Measurements from ENCODE around the gene COQ5.
"Not testable (repeated sequence)": the region's sequence is repeated elsewhere in the genome, so short reads cannot be mapped to it uniquely, and the experiment has no call there.

Gene COQ5

DNA sequence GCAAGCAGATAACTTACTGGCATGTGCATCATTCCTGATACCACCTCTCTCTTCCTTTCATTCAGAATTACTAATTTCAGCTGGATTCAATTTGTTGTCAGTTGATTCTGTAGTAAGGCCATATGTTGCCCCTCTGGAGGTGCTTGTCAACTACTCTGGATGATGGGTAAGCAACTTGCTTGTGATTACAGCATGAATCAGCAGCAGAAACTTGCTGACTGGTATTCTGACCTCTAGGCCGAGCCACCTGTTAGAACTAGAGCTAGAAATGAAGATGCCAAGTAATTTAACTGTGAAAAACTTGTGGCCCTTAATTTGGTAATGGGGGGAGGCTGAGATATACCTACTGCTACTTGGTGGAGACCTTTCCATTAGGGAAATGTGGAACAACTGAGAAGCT is 10.3 kb upstream of the COQ5 start:
- H3K27me3 ChIP-seq (ENCODE audit: insufficient read depth, low read length), result no peaks in the 10 kb centered on the region
- WGBS, result 91% methylated on average over 1 of the region's 1 CpG
- H3K9me3 ChIP-seq (ENCODE audit: insufficient read depth, low read depth, low read length), result no peaks in the 10 kb centered on the region
- H3K4me1 ChIP-seq (ENCODE audit: insufficient read depth, low read length), result peaks cover 20% of the 10 kb centered on the region
- H3K4me3 ChIP-seq (ENCODE audit: low read length), result no peak overlapping the region
- H3K36me3 ChIP-seq (ENCODE audit: insufficient read depth, low read length), result peaks cover 32% of the 10 kb centered on the region
- no peak overlapping the region for H3K9ac ChIP-seq (ENCODE audit: low read depth, low read length)
- no peak overlapping the region for H3K27ac ChIP-seq (ENCODE audit: low read depth, low read length)

- WGBS, result 75% methylated on average over 6 of the region's 6 CpGs
- Histone ChIP-seq H3K27ac (ENCODE audit: low read depth, low read length) (no peak overlapping the region), H3K4me3 (ENCODE audit: low read length) (no peak overlapping the region), H3K4me1 (ENCODE audit: insufficient read depth, low read length) (peaks cover 20% of the 10 kb centered on the region), H3K9ac (ENCODE audit: low read depth, low read length) (no peak overlapping the region), H3K9me3 (ENCODE audit: insufficient read depth, low read depth, low read length) (no peaks in the 10 kb centered on the region), H3K36me3 (ENCODE audit: insufficient read depth, low read length) (peaks cover 32% of the 10 kb centered on the region), H3K27me3 (ENCODE audit: insufficient read depth, low read length) (no peaks in the 10 kb centered on the region)
Measured at GRCh38 chr12:120538281-120539156, 9.6 kb upstream of the COQ5 start.

DNA sequence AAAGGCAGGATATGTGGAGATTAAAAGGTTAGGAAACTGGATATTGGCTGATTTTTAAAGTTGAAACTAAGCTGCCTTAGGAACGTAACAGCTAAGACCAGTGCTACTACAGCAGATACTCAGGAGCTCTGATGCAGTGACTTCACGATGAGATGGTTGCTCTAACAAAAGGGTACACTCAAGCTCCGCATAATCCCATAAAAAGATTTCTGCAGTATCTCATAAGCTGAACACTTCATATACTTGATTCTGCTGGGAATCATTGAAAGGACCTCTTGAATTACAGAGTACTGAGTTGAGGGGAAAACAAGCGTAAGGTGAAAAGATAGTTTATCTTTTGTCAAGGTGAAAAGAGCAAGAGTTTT is 8.9 kb upstream of the COQ5 start:
- WGBS, result 91% methylated on average over 4 of the region's 4 CpGs
- no peak overlapping the region for H3K27ac ChIP-seq (ENCODE audit: low read depth, low read length)
- peaks cover 27% of the 10 kb centered on the region for H3K36me3 ChIP-seq (ENCODE audit: insufficient read depth, low read length)
- H3K4me1 ChIP-seq (ENCODE audit: insufficient read depth, low read length), result peaks cover 20% of the 10 kb centered on the region
- no peak overlapping the region for H3K4me3 ChIP-seq (ENCODE audit: low read length)
- no peaks in the 10 kb centered on the region for H3K27me3 ChIP-seq (ENCODE audit: insufficient read depth, low read length)
- no peak overlapping the region for H3K9ac ChIP-seq (ENCODE audit: low read depth, low read length)
- H3K9me3 ChIP-seq (ENCODE audit: insufficient read depth, low read depth, low read length), result no peaks in the 10 kb centered on the region

GRCh38 chr12:120536064-120536791 is 7.3 kb upstream of the COQ5 start:
- H3K36me3 ChIP-seq (ENCODE audit: insufficient read depth, low read length), result peaks cover 20% of the 10 kb centered on the region
- H3K27me3 ChIP-seq (ENCODE audit: insufficient read depth, low read length), result no peaks in the 10 kb centered on the region
- H3K9me3 ChIP-seq (ENCODE audit: insufficient read depth, low read depth, low read length), result no peaks in the 10 kb centered on the region
- H3K4me1 ChIP-seq (ENCODE audit: insufficient read depth, low read length), result peaks cover 20% of the 10 kb centered on the region
- peak overlapping the region; percentile 83 for H3K4me3 ChIP-seq (ENCODE audit: low read length)
- no peak overlapping the region for H3K27ac ChIP-seq (ENCODE audit: low read depth, low read length)
- 88% methylated on average over 13 of the region's 13 CpGs for WGBS
- peak overlapping the region; percentile 29; the same call in 1 of the 2 replicates for H3K9ac ChIP-seq (ENCODE audit: low read depth, low read length)

- Histone ChIP-seq H3K27ac (ENCODE audit: low read depth, low read length) (peak overlapping the region; percentile 63), H3K9me3 (ENCODE audit: insufficient read depth, low read depth, low read length) (no peaks in the 10 kb centered on the region), H3K9ac (ENCODE audit: low read depth, low read length) (peak overlapping the region; percentile 83), H3K4me3 (ENCODE audit: low read length) (peak overlapping the region; percentile 83), H3K36me3 (ENCODE audit: insufficient read depth, low read length) (peaks cover 20% of the 10 kb centered on the region), H3K4me1 (ENCODE audit: insufficient read depth, low read length) (peaks cover 21% of the 10 kb centered on the region), H3K27me3 (ENCODE audit: insufficient read depth, low read length) (no peaks in the 10 kb centered on the region)
- 2% methylated on average over 51 of the region's 52 CpGs for WGBS
Measured at GRCh38 chr12:120534703-120535655, 6.0 kb upstream of the COQ5 start.

- Histone ChIP-seq H3K36me3 (ENCODE audit: insufficient read depth, low read length) (peaks cover 16% of the 10 kb centered on the region), H3K9ac (ENCODE audit: low read depth, low read length) (peak within 1 kb of the TSS; percentile 83), H3K4me1 (ENCODE audit: insufficient read depth, low read length) (peaks cover 28% of the 10 kb centered on the region), H3K4me3 (ENCODE audit: low read length) (peak within 1 kb of the TSS; percentile 83), H3K27me3 (ENCODE audit: insufficient read depth, low read length) (no peaks in the 10 kb centered on the region), H3K27ac (ENCODE audit: low read depth, low read length) (peak within 1 kb of the TSS; percentile 63), H3K9me3 (ENCODE audit: insufficient read depth, low read depth, low read length) (no peaks in the 10 kb centered on the region)
- under 1% methylated on average over 43 of the region's 43 CpGs for WGBS
Measured at GRCh38 chr12:120534203-120534702, 5.3 kb upstream of the COQ5 start, which contains the start of gene RNF10. Gene RNF10, plus strand, starts transcription at chr12:120534356. Its CDS starts 456 bp downstream, at chr12:120534812.

- H3K36me3 ChIP-seq (ENCODE audit: insufficient read depth, low read length), result peaks cover 15% of the 10 kb centered on the region
- no peaks in the 10 kb centered on the region for H3K27me3 ChIP-seq (ENCODE audit: insufficient read depth, low read length)
- no peaks in the 10 kb centered on the region for H3K9me3 ChIP-seq (ENCODE audit: insufficient read depth, low read depth, low read length)
- 95% methylated on average over 4 of the region's 4 CpGs for WGBS
- no peak overlapping the region for H3K9ac ChIP-seq (ENCODE audit: low read depth, low read length)
- H3K4me3 ChIP-seq (ENCODE audit: low read length), result no peak overlapping the region
- peaks cover 24% of the 10 kb centered on the region for H3K4me1 ChIP-seq (ENCODE audit: insufficient read depth, low read length)
- no peak overlapping the region for H3K27ac ChIP-seq (ENCODE audit: low read depth, low read length)
Measured at GRCh38 chr12:120532701-120533238, 3.8 kb upstream of the COQ5 start.

DNA sequence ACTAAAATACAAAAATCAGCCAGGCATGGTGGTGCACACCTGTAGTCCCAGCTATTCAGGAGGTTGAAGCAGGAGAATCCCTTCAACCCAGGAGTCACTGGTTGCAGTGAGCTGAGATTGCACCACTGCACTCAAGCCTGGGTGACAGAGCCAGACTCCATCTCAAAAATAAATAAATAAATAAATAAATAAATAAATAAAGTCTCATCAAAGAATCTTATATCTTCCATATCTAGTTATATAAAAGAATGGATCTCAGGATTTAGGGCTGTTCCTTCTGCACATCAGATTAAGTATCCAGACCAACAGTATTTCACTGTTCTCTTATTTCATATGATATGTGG is 1.4 kb upstream of the COQ5 start:
- H3K9ac ChIP-seq (ENCODE audit: low read depth, low read length); H3K36me3 ChIP-seq (ENCODE audit: insufficient read depth, low read length); H3K4me3 ChIP-seq (ENCODE audit: low read length); H3K27ac ChIP-seq (ENCODE audit: low read depth, low read length); H3K9me3 ChIP-seq (ENCODE audit: insufficient read depth, low read depth, low read length); H3K27me3 ChIP-seq (ENCODE audit: insufficient read depth, low read length): not testable (repeated sequence)
- H3K4me1 ChIP-seq (ENCODE audit: insufficient read depth, low read length), result peaks cover 11% of the 10 kb centered on the region

DNA sequence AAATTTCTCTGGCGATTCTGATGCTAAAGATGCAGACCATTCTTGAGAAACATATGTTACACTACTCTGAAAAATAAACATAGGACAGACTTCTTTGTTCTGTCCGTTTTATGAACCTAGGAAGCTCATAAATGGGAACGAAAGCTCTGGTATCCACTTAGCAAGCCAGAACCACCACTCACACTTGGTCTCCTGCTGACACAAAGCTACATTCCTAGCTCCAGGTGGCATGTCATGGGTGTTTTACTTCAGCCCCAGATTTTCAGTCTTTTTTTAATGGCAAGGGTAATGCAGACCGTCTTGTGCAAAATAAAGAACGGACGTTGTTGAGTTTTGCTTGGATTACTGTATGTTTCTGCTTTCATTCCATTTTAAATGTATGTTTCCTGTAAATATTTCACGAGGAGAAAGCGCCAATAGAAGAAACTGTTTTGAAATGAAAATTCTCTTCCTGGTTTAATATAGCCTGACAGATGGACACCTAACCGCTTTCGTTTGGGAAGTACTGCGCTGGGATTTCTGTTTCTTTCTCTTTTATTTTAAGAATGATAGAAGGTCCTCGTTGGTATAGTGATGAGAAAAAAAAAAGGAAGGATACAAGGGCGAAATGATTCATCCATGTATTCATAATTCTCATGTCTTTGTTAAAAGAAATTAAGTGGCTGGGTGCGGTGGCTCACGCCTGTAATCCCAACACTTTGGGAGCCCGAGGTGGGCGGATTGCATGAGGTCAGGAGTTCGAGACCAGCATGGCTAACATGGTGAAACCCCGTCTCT is 871 bp upstream of the COQ5 start:
- 69% methylated on average over 18 of the region's 19 CpGs for WGBS
- H3K9ac ChIP-seq (ENCODE audit: low read depth, low read length), result peak overlapping the region; percentile 90
- H3K27me3 ChIP-seq (ENCODE audit: insufficient read depth, low read length), result no peaks in the 10 kb centered on the region
- peaks cover 8% of the 10 kb centered on the region for H3K4me1 ChIP-seq (ENCODE audit: insufficient read depth, low read length)
- peak overlapping the region; percentile 92 for H3K4me3 ChIP-seq (ENCODE audit: low read length)
- no peaks in the 10 kb centered on the region for H3K36me3 ChIP-seq (ENCODE audit: insufficient read depth, low read length)
- H3K27ac ChIP-seq (ENCODE audit: low read depth, low read length), result peak overlapping the region; percentile 87
- H3K9me3 ChIP-seq (ENCODE audit: insufficient read depth, low read depth, low read length), result no peaks in the 10 kb centered on the region

DNA sequence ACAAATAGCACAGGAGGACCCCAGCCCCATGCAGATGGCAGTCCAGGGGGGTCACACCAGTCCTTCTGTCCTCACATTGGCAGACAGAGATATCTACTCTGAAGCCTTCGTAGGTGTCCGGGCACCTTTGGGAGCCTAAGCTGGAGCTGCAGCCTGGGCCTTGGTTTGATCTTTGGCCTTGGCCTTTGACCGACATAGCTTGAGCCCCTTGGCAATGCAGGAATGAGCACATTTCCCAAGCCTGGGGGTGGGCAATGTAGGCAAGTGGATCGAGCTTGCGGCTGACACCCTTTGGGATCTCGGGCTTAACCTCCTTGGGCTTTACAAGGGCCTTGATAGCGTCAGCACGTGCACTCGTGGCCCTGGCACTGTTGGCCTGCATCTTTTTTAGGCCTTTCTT is 6.4 kb downstream of the COQ5 start:
- H3K27me3 ChIP-seq (ENCODE audit: insufficient read depth, low read length), result no peaks in the 10 kb centered on the region
- H3K36me3 ChIP-seq (ENCODE audit: insufficient read depth, low read length), result peaks cover 20% of the 10 kb centered on the region; the same call in 1 of the 2 replicates
- H3K9ac ChIP-seq (ENCODE audit: low read depth, low read length), result no peak overlapping the region; the same call in 1 of the 2 replicates
- no peaks in the 10 kb centered on the region for H3K4me1 ChIP-seq (ENCODE audit: insufficient read depth, low read length)
- H3K27ac ChIP-seq (ENCODE audit: low read depth, low read length), result no peak overlapping the region
- H3K4me3 ChIP-seq (ENCODE audit: low read length), result no peak overlapping the region
- no peaks in the 10 kb centered on the region for H3K9me3 ChIP-seq (ENCODE audit: insufficient read depth, low read depth, low read length)
- 95% methylated on average over 9 of the region's 9 CpGs for WGBS
